ENCODE results near the gene ELL.

The ELL gene

GRCh38 chr19:18424890-18425514 lies 96.9 kb downstream of the ELL start:
- no peak for DNase-seq (ENCODE audit: extremely low read depth in 1 of 2, low read depth in 1 of 2)

- DNase-seq (ENCODE audit: extremely low read depth in 1 of 2, low read depth in 1 of 2), result no peak
Observed at GRCh38 chr19:18424122-18424889, 97.6 kb downstream of the ELL start.

- no peak for DNase-seq (ENCODE audit: extremely low read depth in 1 of 2, low read depth in 1 of 2)
Observed at GRCh38 chr19:18423258-18424020, 98.4 kb downstream of the ELL start.

GRCh38 chr19:18422530-18423191 lies 99.2 kb downstream of the ELL start:
- DNase-seq (ENCODE audit: extremely low read depth in 1 of 2, low read depth in 1 of 2), result no peak

GRCh38 chr19:18421371-18421959 lies 100.4 kb downstream of the ELL start:
- DNase-seq (ENCODE audit: extremely low read depth in 1 of 2, low read depth in 1 of 2), result no peak

GRCh38 chr19:18420930-18421329 lies 100.9 kb downstream of the ELL start:
- no peak for DNase-seq (ENCODE audit: extremely low read depth in 1 of 2, low read depth in 1 of 2)

- no peak for DNase-seq (ENCODE audit: extremely low read depth in 1 of 2, low read depth in 1 of 2)
Observed at GRCh38 chr19:18419699-18420460, 102.0 kb downstream of the ELL start.

- DNase-seq (ENCODE audit: extremely low read depth in 1 of 2, low read depth in 1 of 2), result peak in 1 of 2 donors; percentile 52
Observed at GRCh38 chr19:18419195-18419698, 102.6 kb downstream of the ELL start, which contains the start of gene SSBP4. Gene SSBP4, plus strand, starts transcription at chr19:18419398. Its CDS starts 251 bp downstream, at chr19:18419649.

- DNase-seq (ENCODE audit: extremely low read depth in 1 of 2, low read depth in 1 of 2), result no peak
Observed at GRCh38 chr19:18418483-18419194, 103.2 kb downstream of the ELL start.

- DNase-seq (ENCODE audit: extremely low read depth in 1 of 2, low read depth in 1 of 2), result no peak
Observed at GRCh38 chr19:18418029-18418482, 103.8 kb downstream of the ELL start.

GRCh38 chr19:18417250-18418028 lies 104.4 kb downstream of the ELL start:
- DNase-seq (ENCODE audit: extremely low read depth in 1 of 2, low read depth in 1 of 2), result no peak

- no peak for DNase-seq (ENCODE audit: extremely low read depth in 1 of 2, low read depth in 1 of 2)
Observed at GRCh38 chr19:18416778-18417249, 105.1 kb downstream of the ELL start.

GRCh38 chr19:18415178-18415867 lies 106.5 kb downstream of the ELL start:
- no peak for DNase-seq (ENCODE audit: extremely low read depth in 1 of 2, low read depth in 1 of 2)

- DNase-seq (ENCODE audit: extremely low read depth in 1 of 2, low read depth in 1 of 2), result no peak
Observed at GRCh38 chr19:18414504-18415177, 107.2 kb downstream of the ELL start.

- no peak for DNase-seq (ENCODE audit: extremely low read depth in 1 of 2, low read depth in 1 of 2)
Observed at GRCh38 chr19:18412610-18413239, 109.1 kb downstream of the ELL start.

- no peak for DNase-seq (ENCODE audit: extremely low read depth in 1 of 2, low read depth in 1 of 2)
Observed at GRCh38 chr19:18408053-18408476, 113.8 kb downstream of the ELL start.
